IPS-18a (cell line): ENCODE results near the gene SMIM21.

Source experiments
- H3K27ac ChIP-seq: one replicate; pipeline ENCODE4 v1.5.1; 2013; ENCODE audit warnings: low read length
- H3K27me3 ChIP-seq: one replicate; pipeline ENCODE4 v1.6.1; 2013; ENCODE audit warnings: mild to moderate bottlenecking, low read length; ENCODE audit not compliant: control insufficient read depth, insufficient read depth
- H3K36me3 ChIP-seq: one replicate; pipeline ENCODE4 v1.6.1; 2013; ENCODE audit warnings: low read depth, low read length; ENCODE audit not compliant: control insufficient read depth
- H3K4me1 ChIP-seq: one replicate; pipeline ENCODE4 v1.6.1; 2013; ENCODE audit warnings: low read depth, low read length; ENCODE audit not compliant: control insufficient read depth
- H3K4me3 ChIP-seq: one replicate; pipeline ENCODE4 v1.5.1; 2013; ENCODE audit warnings: low read length
- H3K9ac ChIP-seq: one replicate; pipeline ENCODE4 v1.6.1; 2013; ENCODE audit warnings: mild to moderate bottlenecking, low read length, moderate library complexity
- H3K9me3 ChIP-seq: one replicate; pipeline ENCODE4 v1.6.1; 2013; ENCODE audit warnings: low read depth, low read length; ENCODE audit not compliant: control insufficient read depth

The SMIM21 gene

DNA sequence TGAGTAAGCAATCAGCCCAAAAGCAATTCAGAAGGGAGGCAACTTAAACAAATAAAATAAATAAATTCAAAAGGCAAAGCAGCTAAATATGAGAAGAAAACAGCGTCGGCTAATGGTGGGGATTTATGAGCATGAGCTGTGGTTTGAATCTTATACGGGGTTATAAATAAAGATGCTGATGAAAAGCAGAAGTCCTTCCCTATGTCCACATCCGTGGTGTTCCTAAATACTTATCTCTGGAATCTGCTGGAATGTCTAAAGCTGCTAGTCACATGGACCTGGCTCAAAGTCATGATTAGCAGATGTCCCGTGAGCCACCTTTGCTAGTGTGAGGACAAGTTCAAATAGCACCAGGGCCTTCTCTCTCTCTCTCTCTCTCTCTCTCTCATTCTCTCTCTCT, 33.8 kb downstream of the SMIM21 start:
- Histone ChIP-seq H3K4me1 (no peaks in the 10 kb centered on the region), H3K27me3 (no peaks in the 10 kb centered on the region), H3K27ac (no peak overlapping the region), H3K9ac (no peak overlapping the region), H3K4me3 (no peak overlapping the region), H3K36me3 (no peaks in the 10 kb centered on the region), H3K9me3 (no peaks in the 10 kb centered on the region)

DNA sequence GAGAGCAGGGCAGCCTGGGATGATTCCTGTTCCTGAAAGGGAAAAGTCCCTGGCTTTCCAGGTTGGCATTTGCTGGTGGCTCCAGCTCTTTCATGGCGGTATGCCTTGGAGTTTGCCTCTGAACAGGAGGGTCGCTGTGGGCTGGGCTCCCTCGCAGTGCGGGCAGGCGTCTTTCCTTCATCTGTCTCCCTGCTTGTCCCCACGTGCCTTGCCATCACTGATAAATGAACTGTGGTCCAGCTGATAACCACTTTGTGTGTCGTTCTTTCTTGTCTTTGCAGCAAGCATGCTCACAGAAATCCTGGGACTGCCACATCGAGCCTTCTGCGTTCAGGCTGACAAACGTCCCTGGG, 35.3 kb downstream of the SMIM21 start:
- Histone ChIP-seq H3K36me3 (no peaks in the 10 kb centered on the region), H3K27me3 (no peaks in the 10 kb centered on the region), H3K9ac (no peak overlapping the region), H3K9me3 (no peaks in the 10 kb centered on the region), H3K4me3 (no peak overlapping the region), H3K27ac (no peak overlapping the region), H3K4me1 (no peaks in the 10 kb centered on the region)

DNA sequence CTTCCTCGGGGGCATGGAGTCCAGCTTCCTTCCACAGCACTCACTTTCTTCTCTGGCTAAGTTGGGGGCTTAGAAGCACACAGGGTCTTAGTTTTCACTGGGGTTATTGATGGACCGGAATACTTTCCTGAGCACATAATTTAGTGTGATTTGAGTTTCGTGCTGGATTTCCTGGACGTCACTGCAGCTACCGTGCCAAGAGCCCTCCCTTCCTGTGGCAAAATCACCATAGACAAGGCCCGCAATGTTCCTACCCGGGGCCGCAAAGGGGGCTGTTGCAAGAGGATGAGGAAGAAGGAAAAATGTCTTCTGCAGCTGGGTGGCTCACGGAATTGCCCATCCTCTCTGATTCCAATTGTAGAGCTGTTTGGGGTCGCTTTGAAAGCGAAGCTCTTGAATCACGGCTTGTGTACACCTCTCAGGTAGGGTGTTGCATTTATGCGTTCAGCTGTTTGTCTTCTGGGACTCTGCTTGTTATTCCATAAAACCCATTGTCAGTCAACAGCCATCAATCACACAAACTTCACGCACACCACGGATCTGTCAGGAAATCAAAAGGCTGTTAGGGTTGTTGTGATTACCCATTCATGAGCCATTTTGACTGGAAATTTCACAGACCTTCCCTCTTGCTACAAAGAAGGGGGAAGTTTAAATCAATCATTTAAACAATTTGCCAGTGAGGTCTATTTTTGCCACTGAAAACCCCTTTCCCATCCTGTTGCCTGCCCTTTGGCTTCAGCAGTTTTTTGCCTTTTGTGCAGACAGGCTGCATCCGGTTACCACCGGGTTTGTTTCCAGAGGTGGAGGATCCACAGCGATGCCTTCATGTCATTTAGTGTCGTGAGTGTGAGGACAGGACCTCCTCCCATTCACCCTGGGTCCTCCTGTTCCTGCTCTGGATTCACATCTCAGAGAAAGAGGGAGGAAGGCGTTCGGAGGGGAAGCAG, 36.0 kb downstream of the SMIM21 start:
- H3K9ac ChIP-seq = no peak overlapping the region
- H3K4me3 ChIP-seq = no peak overlapping the region
- no peaks in the 10 kb centered on the region for H3K4me1 ChIP-seq
- H3K9me3 ChIP-seq = no peaks in the 10 kb centered on the region
- no peaks in the 10 kb centered on the region for H3K36me3 ChIP-seq
- H3K27me3 ChIP-seq = no peaks in the 10 kb centered on the region
- no peak overlapping the region for H3K27ac ChIP-seq

DNA sequence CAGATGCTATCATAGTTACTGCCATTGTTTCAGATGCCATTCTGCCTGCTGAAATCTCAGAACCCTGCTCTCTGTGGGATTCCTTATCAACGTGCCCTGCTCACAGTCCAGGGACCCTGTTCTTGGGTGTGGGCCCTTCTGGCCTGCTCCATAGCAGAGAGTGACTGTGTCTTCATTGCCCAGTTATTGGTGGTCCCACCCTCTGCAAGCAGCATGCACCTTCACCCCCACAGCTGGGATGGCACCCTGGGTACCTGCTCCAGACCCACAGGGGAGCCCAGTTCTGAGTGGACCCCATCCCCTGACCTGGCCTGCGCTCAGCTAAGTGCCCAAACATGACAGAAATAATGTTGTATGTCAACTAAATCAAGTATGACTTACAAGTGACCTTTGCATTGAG, 36.6 kb downstream of the SMIM21 start:
- Histone ChIP-seq H3K27ac (no peak overlapping the region), H3K9ac (no peak overlapping the region), H3K36me3 (no peaks in the 10 kb centered on the region), H3K27me3 (no peaks in the 10 kb centered on the region), H3K4me3 (no peak overlapping the region), H3K9me3 (no peaks in the 10 kb centered on the region), H3K4me1 (no peaks in the 10 kb centered on the region)

- Histone ChIP-seq H3K9me3 (no peaks in the 10 kb centered on the region), H3K4me1 (no peaks in the 10 kb centered on the region), H3K4me3 (no peak overlapping the region), H3K27ac (no peak overlapping the region), H3K9ac (no peak overlapping the region), H3K27me3 (no peaks in the 10 kb centered on the region), H3K36me3 (no peaks in the 10 kb centered on the region)
Observed at GRCh38 chr18:75384144-75384543, 43.4 kb downstream of the SMIM21 start.

DNA sequence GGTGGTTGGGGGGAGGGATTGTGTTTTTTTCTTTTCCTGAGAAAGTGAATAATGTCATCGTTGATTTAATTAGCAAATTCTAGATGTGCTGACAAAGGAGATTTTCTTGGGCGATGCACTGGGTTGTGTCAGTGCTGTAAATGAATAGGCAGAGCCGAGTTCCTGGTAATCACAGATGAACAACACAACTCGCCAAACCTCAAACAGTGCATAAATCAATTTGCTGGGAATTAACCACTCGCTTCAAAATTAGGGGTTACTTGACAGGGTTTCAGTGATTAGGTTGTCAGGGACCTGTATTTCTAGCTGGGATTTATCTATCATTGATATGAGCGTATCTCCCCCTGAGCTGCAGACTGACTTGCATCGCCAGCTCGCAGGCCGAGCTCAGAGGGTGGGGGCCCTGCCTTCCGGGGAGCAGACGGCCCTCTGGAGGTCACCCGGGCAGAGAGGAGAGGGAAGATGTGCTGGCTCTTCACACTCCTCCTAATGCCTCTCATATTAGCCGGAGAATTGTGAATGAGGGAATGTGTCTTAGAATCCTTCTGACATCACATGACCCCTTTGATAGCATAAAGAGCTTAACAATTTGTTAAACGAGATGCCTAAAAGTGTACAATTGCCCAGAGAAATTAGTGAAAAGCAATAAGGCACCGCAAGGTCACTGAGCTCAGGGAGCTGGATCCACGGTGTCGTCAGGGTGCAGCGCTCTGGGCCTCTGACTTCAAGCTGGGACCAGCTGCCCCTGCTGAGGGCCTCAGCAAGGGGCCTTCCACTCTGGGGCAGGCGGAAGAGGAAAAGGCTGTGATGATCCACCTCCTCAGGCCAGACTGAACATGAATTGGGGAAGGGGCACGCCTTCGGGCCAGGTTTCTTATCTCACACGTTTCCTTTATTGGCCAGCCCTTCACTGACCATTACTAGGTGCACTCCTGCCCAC, 48.9 kb downstream of the SMIM21 start:
- no peak overlapping the region for H3K27ac ChIP-seq

DNA sequence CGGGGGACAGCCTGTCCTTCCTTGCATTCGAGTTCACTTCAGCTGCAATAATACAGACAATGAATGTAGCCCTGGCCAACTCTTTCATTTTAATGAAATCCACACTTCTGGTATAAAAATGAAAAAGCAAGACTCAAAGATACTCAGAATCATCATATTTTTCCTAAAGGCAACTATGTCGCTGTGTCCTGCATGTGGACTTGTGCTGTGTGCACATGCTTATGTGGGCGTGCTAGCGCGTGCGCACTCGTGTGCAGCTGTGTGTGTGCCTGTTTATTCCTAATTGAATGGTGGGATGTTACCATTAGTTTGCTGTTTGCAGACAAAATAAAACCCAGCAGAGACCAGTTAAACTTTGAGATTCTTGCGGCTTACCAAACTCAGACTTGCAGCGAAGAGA, 49.6 kb downstream of the SMIM21 start:
- Histone ChIP-seq H3K4me1 (no peaks in the 10 kb centered on the region), H3K27me3 (no peaks in the 10 kb centered on the region), H3K27ac (no peak overlapping the region), H3K9me3 (no peaks in the 10 kb centered on the region), H3K36me3 (no peaks in the 10 kb centered on the region), H3K9ac (no peak overlapping the region), H3K4me3 (no peak overlapping the region)

More for the DNA sequence above, 48.9 kb downstream of the SMIM21 start:
- Histone ChIP-seq H3K9me3 (no peaks in the 10 kb centered on the region), H3K36me3 (no peaks in the 10 kb centered on the region), H3K27me3 (no peaks in the 10 kb centered on the region), H3K4me1 (no peaks in the 10 kb centered on the region), H3K9ac (no peak overlapping the region), H3K4me3 (no peak overlapping the region)

- Histone ChIP-seq H3K27me3 (no peaks in the 10 kb centered on the region), H3K9ac (no peak overlapping the region), H3K9me3 (no peaks in the 10 kb centered on the region)
Observed at GRCh38 chr18:75377258-75377657, 50.2 kb downstream of the SMIM21 start.

GRCh38 chr18:75376004-75376403, 51.5 kb downstream of the SMIM21 start:
- no peak overlapping the region for H3K27ac ChIP-seq
- H3K9me3 ChIP-seq = no peaks in the 10 kb centered on the region
- no peak overlapping the region for H3K9ac ChIP-seq
- H3K27me3 ChIP-seq = no peaks in the 10 kb centered on the region
- H3K4me1 ChIP-seq = no peaks in the 10 kb centered on the region
- no peak overlapping the region for H3K4me3 ChIP-seq
- no peaks in the 10 kb centered on the region for H3K36me3 ChIP-seq

More at GRCh38 chr18:75377258-75377657, 50.2 kb downstream of the SMIM21 start:
- Histone ChIP-seq H3K4me1 (no peaks in the 10 kb centered on the region), H3K36me3 (no peaks in the 10 kb centered on the region), H3K27ac (no peak overlapping the region), H3K4me3 (no peak overlapping the region)

- H3K4me3 ChIP-seq = no peak overlapping the region
- H3K27ac ChIP-seq = no peak overlapping the region
- H3K9me3 ChIP-seq = no peaks in the 10 kb centered on the region
- no peak overlapping the region for H3K9ac ChIP-seq
- H3K4me1 ChIP-seq = no peaks in the 10 kb centered on the region
- H3K36me3 ChIP-seq = no peaks in the 10 kb centered on the region
- no peaks in the 10 kb centered on the region for H3K27me3 ChIP-seq
Observed at GRCh38 chr18:75375341-75375740, 52.2 kb downstream of the SMIM21 start.

- Histone ChIP-seq H3K27me3 (no peaks in the 10 kb centered on the region), H3K4me1 (no peaks in the 10 kb centered on the region), H3K4me3 (no peak overlapping the region), H3K36me3 (no peaks in the 10 kb centered on the region), H3K27ac (no peak overlapping the region), H3K9ac (no peak overlapping the region), H3K9me3 (no peaks in the 10 kb centered on the region)
Observed at GRCh38 chr18:75374466-75374865, 53.0 kb downstream of the SMIM21 start.
